Kidney capillary endothelial cell (primary cell): ENCODE data around the gene DGKH.
"Not testable (repeated sequence)": the region's sequence is repeated elsewhere in the genome, so short reads cannot be mapped to it uniquely, and the experiment has no call there.

Experiments
- DNase-seq: peaks from one replicate; pipeline ENCODE4 v3.0.0-alpha.2; 2018; ENCODE audit warnings: low spot score

DGKH gene

GRCh38 chr13:42225051-42225450 lies 176.6 kb downstream of the DGKH start:
- DNase-seq: no peak

GRCh38 chr13:42226759-42227158 lies 178.3 kb downstream of the DGKH start:
- DNase-seq: not testable (repeated sequence)

- DNase-seq: no peak
Measured at GRCh38 chr13:42228527-42228926, 180.1 kb downstream of the DGKH start.

GRCh38 chr13:42229287-42229686 lies 180.8 kb downstream of the DGKH start:
- no peak for DNase-seq

GRCh38 chr13:42232671-42233070 lies 184.2 kb downstream of the DGKH start:
- DNase-seq: no peak

- no peak for DNase-seq
Measured at GRCh38 chr13:42233726-42234125, 185.3 kb downstream of the DGKH start.

GRCh38 chr13:42239161-42239560 lies 190.7 kb downstream of the DGKH start:
- DNase-seq: no peak

- DNase-seq: no peak
Measured at GRCh38 chr13:42239644-42240043, 191.2 kb downstream of the DGKH start.

- no peak for DNase-seq
Measured at GRCh38 chr13:42246541-42246940, 198.1 kb downstream of the DGKH start.

- DNase-seq: no peak
Measured at GRCh38 chr13:42247883-42248282, 199.4 kb downstream of the DGKH start.

- DNase-seq: no peak
Measured at GRCh38 chr13:42255886-42256285, 207.4 kb downstream of the DGKH start.

- DNase-seq: no peak
Measured at GRCh38 chr13:42258747-42259146, 210.3 kb downstream of the DGKH start.

GRCh38 chr13:42259515-42259914 lies 211.1 kb downstream of the DGKH start:
- no peak for DNase-seq

GRCh38 chr13:42260903-42261654 lies 212.6 kb downstream of the DGKH start:
- DNase-seq: no peak

- DNase-seq: peak; percentile 88
Measured at GRCh38 chr13:42266473-42266872, 218.0 kb downstream of the DGKH start.

- no peak for DNase-seq
Measured at GRCh38 chr13:42270160-42270856, 221.9 kb downstream of the DGKH start.

GRCh38 chr13:42270857-42271215 lies 222.4 kb downstream of the DGKH start:
- DNase-seq: no peak

GRCh38 chr13:42271337-42272114 lies 223.1 kb downstream of the DGKH start:
- peak; percentile 91 for DNase-seq

- peak; percentile 30 for DNase-seq
Measured at GRCh38 chr13:42272115-42272803, 223.8 kb downstream of the DGKH start, which contains the start of gene AKAP11. TSS of gene AKAP11 (plus strand) at chr13:42272152. CDS start at chr13:42286349, 14,197 bp downstream.

GRCh38 chr13:42272804-42273175 lies 224.3 kb downstream of the DGKH start:
- DNase-seq: no peak

- DNase-seq: no peak
Measured at GRCh38 chr13:42274386-42275097, 226.1 kb downstream of the DGKH start.

- DNase-seq: no peak
Measured at GRCh38 chr13:42275098-42275471, 226.6 kb downstream of the DGKH start.
